GM12878 (cell line): ENCODE results near the gene OR13J1. TPM values are rescaled to one million over a fixed set of nuclear protein-coding genes. Genes with fewer than 3 reads are reported as not detected.

ENCODE experiments used
- ATF7 ChIP-seq: fragments of 450-650 bp; IDR thresholded peaks from 2 replicates; pipeline ENCODE4 v1.6.1; 2016; ENCODE audit warnings: low read depth, mild to moderate bottlenecking
- BCL11A ChIP-seq: IDR thresholded peaks from 2 replicates; pipeline ENCODE4 v1.6.1; 2011; ENCODE audit warnings: low read depth, low read length
- DPF2 ChIP-seq: fragments of 450-650 bp; IDR thresholded peaks from 2 replicates; pipeline ENCODE4 v1.6.1; 2017; ENCODE audit warnings: mild to moderate bottlenecking
- GATAD2B ChIP-seq: fragments of 450-650 bp; conservative IDR thresholded peaks from 2 replicates; pipeline ENCODE4 v1.6.1; 2017; ENCODE audit warnings: low read depth, mild to moderate bottlenecking, moderate library complexity
- IKZF1 ChIP-seq: fragments of 450-650 bp; conservative IDR thresholded peaks from 2 replicates; pipeline ENCODE4 v1.6.1; 2017; ENCODE audit warnings: antibody characterized with exemption, mild to moderate bottlenecking
- IRF4 ChIP-seq: IDR thresholded peaks from 2 replicates; pipeline ENCODE4 v1.6.1; 2011; ENCODE audit warnings: low read depth, low read length
- MTA2 ChIP-seq: fragments of 450-650 bp; IDR thresholded peaks from 2 replicates; pipeline ENCODE4 v1.6.1; 2016; ENCODE audit warnings: low read depth, mild to moderate bottlenecking, moderate library complexity
- MXI1 ChIP-seq: fragments of 150-350 bp; IDR thresholded peaks from 2 replicates; pipeline ENCODE4 v1.6.1; 2011; ENCODE audit warnings: low read depth, mild to moderate bottlenecking, inconsistent platforms, low read length, improper control_type of control experiment
- MYC ChIP-seq: IDR thresholded peaks from 2 replicates; pipeline ENCODE4 v1.6.1; 2011; ENCODE audit warnings: mild to moderate bottlenecking, low read length, moderate library complexity, inconsistent platforms; ENCODE audit not compliant: insufficient read depth, insufficient replicate concordance, insufficient read length, severe bottlenecking
- NR2C1 ChIP-seq: fragments of 450-650 bp; IDR thresholded peaks from 2 replicates; pipeline ENCODE4 v1.6.1; 2017; ENCODE audit warnings: antibody characterized with exemption, mild to moderate bottlenecking, moderate library complexity
- NR2F1 ChIP-seq: fragments of 450-650 bp; conservative IDR thresholded peaks from 2 replicates; pipeline ENCODE4 v1.6.1; 2017; ENCODE audit warnings: mild to moderate bottlenecking
- PAX5 ChIP-seq: IDR thresholded peaks from 2 replicates; pipeline ENCODE4 v1.6.1; 2011; ENCODE audit warnings: low read depth, low read length, borderline replicate concordance
- POLR2A ChIP-seq: IDR thresholded peaks from 2 replicates; pipeline ENCODE4 v1.6.1; 2011; ENCODE audit warnings: low read depth, mild to moderate bottlenecking, low read length
- POU2F2 ChIP-seq: IDR thresholded peaks from 3 replicates; pipeline ENCODE4 v1.6.1; 2011; ENCODE audit warnings: low read depth, mild to moderate bottlenecking, low read length, borderline replicate concordance
- RAD51 ChIP-seq: fragments of 450-650 bp; IDR thresholded peaks from 2 replicates; pipeline ENCODE4 v1.6.1; 2016; ENCODE audit warnings: moderate library complexity, mild to moderate bottlenecking, inconsistent platforms
- RELA ChIP-seq: fragments of 450-650 bp; IDR thresholded peaks from 2 replicates; pipeline ENCODE4 v1.8.0; 2014; ENCODE audit warnings: borderline replicate concordance; ENCODE audit not compliant: partially characterized antibody
- RFX5 ChIP-seq: IDR thresholded peaks from 2 replicates; pipeline ENCODE4 v1.6.1; 2011; ENCODE audit warnings: low read depth, low read length, improper control_type of control experiment
- SIN3A ChIP-seq: IDR thresholded peaks from 2 replicates; pipeline ENCODE4 v1.6.1; 2012; ENCODE audit warnings: low read depth, low read length, improper control_type of control experiment
- SP1 ChIP-seq: IDR thresholded peaks from one replicate; pipeline ENCODE4 v1.6.1; 2011; ENCODE audit warnings: low read depth, low read length
- ZNF274 ChIP-seq: IDR thresholded peaks from one replicate; pipeline ENCODE4 v1.8.0; 2011; ENCODE audit not compliant: insufficient read length, insufficient read depth
- ZSCAN29 ChIP-seq: fragments of 450-650 bp; IDR thresholded peaks from 2 replicates; pipeline ENCODE4 v1.6.1; 2017; ENCODE audit warnings: mild to moderate bottlenecking, moderate library complexity
- polyA plus RNA-seq, 11 experiments: library from polyadenylated mRNA; depleted of rRNA in 4 of 11; unstranded in 6 of 11; stranded (reverse) in 5 of 11; fragments of >200 nt; fragmentation: Nextera tagmentation in 4 of 11; fragmentation: Illumina TruSeq in 1 of 11; extraction: Ambion mirVana in 4 of 11; extraction: Trizol in 1 of 11; gene quantifications; 1 replicate in 1 of 11; 2 replicates in 10 of 11; pipeline versions ENCODE4 v1.2.1 to v1.2.3, GENCODE V29; 2011 to 2016; ENCODE audit warnings: inconsistent platforms in 2 of 11, missing spikeins in 2 of 11, low read depth in 1 of 11
- total RNA-seq, 4 experiments: library from RNA; depleted of rRNA in 3 of 4; stranded (reverse); fragments of >200 nt in 3 of 4; fragmentation: Illumina TruSeq in 1 of 4; extraction: Trizol in 1 of 4; gene quantifications; 2 replicates each; pipeline versions ENCODE4 v1.2.1 to v1.2.3, GENCODE V29; 2013 to 2021
- TF ChIP-seq, protein P1 (sequence below): fragments of 450-650 bp; formaldehyde crosslinking; IDR thresholded peaks from 2 replicates; pipeline ENCODE4 v1.4.0; 2020; ENCODE audit warnings: mild to moderate bottlenecking, moderate library complexity
- TF ChIP-seq, protein P2 (sequence below): fragments of 450-650 bp; IDR thresholded peaks from 2 replicates; pipeline ENCODE4 v1.6.1; 2016; ENCODE audit warnings: mild to moderate bottlenecking, moderate library complexity, borderline replicate concordance
- TF ChIP-seq, protein P3 (sequence below): fragments of 450-650 bp; IDR thresholded peaks from 2 replicates; pipeline ENCODE4 v1.6.1; 2017; ENCODE audit warnings: low read depth, mild to moderate bottlenecking, moderate library complexity

Gene OR13J1
- total and polyA plus RNA-seq, 10 of the 15 experiments (the other 5 are each of a cell fraction or from before 2014, with no cell fraction given): not detected

GRCh38 chr9:35842795-35843194, 27.4 kb downstream of the OR13J1 start (continued):
- TF ChIP-seq POU2F2: peak; percentile 19; the same call in 1 of the 3 replicates
- TF ChIP-seq NR2C1: peak; percentile 31; the same call in 1 of the 2 replicates
- no peak for TF ChIP-seq RFX5
- no peak for TF ChIP-seq MYC
- 0 out of 2 replicates have a peak, but pooled peaks have one; percentile 36 for TF ChIP-seq DPF2
- TF ChIP-seq, protein P1, sequence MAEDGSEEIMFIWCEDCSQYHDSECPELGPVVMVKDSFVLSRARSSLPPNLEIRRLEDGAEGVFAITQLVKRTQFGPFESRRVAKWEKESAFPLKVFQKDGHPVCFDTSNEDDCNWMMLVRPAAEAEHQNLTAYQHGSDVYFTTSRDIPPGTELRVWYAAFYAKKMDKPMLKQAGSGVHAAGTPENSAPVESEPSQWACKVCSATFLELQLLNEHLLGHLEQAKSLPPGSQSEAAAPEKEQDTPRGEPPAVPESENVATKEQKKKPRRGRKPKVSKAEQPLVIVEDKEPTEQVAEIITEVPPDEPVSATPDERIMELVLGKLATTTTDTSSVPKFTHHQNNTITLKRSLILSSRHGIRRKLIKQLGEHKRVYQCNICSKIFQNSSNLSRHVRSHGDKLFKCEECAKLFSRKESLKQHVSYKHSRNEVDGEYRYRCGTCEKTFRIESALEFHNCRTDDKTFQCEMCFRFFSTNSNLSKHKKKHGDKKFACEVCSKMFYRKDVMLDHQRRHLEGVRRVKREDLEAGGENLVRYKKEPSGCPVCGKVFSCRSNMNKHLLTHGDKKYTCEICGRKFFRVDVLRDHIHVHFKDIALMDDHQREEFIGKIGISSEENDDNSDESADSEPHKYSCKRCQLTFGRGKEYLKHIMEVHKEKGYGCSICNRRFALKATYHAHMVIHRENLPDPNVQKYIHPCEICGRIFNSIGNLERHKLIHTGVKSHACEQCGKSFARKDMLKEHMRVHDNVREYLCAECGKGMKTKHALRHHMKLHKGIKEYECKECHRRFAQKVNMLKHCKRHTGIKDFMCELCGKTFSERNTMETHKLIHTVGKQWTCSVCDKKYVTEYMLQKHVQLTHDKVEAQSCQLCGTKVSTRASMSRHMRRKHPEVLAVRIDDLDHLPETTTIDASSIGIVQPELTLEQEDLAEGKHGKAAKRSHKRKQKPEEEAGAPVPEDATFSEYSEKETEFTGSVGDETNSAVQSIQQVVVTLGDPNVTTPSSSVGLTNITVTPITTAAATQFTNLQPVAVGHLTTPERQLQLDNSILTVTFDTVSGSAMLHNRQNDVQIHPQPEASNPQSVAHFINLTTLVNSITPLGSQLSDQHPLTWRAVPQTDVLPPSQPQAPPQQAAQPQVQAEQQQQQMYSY (CRISPR knock-in tag): no peak
- no peak for TF ChIP-seq ZNF274
- TF ChIP-seq PAX5: 0 out of 2 replicates have a peak, but pooled peaks have one; percentile 17
- TF ChIP-seq SIN3A: no peak
- no peak for TF ChIP-seq RAD51
- TF ChIP-seq SP1: peak; percentile 46
- TF ChIP-seq IRF4: 0 out of 2 replicates have a peak, but pooled peaks have one; percentile 30
- no peak for TF ChIP-seq GATAD2B
- peak; percentile 74; the same call in 1 of the 2 replicates for TF ChIP-seq BCL11A
- TF ChIP-seq ZSCAN29: no peak
- TF ChIP-seq MXI1: no peak
- TF ChIP-seq MTA2: peak; percentile 81
- 0 out of 2 replicates have a peak, but pooled peaks have one; percentile 15 for TF ChIP-seq ATF7
- TF ChIP-seq NR2F1: peak; percentile 97
- TF ChIP-seq, protein P2, sequence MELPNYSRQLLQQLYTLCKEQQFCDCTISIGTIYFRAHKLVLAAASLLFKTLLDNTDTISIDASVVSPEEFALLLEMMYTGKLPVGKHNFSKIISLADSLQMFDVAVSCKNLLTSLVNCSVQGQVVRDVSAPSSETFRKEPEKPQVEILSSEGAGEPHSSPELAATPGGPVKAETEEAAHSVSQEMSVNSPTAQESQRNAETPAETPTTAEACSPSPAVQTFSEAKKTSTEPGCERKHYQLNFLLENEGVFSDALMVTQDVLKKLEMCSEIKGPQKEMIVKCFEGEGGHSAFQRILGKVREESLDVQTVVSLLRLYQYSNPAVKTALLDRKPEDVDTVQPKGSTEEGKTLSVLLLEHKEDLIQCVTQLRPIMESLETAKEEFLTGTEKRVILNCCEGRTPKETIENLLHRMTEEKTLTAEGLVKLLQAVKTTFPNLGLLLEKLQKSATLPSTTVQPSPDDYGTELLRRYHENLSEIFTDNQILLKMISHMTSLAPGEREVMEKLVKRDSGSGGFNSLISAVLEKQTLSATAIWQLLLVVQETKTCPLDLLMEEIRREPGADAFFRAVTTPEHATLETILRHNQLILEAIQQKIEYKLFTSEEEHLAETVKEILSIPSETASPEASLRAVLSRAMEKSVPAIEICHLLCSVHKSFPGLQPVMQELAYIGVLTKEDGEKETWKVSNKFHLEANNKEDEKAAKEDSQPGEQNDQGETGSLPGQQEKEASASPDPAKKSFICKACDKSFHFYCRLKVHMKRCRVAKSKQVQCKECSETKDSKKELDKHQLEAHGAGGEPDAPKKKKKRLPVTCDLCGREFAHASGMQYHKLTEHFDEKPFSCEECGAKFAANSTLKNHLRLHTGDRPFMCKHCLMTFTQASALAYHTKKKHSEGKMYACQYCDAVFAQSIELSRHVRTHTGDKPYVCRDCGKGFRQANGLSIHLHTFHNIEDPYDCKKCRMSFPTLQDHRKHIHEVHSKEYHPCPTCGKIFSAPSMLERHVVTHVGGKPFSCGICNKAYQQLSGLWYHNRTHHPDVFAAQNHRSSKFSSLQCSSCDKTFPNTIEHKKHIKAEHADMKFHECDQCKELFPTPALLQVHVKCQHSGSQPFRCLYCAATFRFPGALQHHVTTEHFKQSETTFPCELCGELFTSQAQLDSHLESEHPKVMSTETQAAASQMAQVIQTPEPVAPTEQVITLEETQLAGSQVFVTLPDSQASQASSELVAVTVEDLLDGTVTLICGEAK: no peak; the same call in 1 of the 2 replicates
- TF ChIP-seq POLR2A: no peak
- TF ChIP-seq, protein P3, sequence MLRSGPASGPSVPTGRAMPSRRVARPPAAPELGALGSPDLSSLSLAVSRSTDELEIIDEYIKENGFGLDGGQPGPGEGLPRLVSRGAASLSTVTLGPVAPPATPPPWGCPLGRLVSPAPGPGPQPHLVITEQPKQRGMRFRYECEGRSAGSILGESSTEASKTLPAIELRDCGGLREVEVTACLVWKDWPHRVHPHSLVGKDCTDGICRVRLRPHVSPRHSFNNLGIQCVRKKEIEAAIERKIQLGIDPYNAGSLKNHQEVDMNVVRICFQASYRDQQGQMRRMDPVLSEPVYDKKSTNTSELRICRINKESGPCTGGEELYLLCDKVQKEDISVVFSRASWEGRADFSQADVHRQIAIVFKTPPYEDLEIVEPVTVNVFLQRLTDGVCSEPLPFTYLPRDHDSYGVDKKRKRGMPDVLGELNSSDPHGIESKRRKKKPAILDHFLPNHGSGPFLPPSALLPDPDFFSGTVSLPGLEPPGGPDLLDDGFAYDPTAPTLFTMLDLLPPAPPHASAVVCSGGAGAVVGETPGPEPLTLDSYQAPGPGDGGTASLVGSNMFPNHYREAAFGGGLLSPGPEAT: peak; percentile 81
- TF ChIP-seq IKZF1: peak; percentile 78
- peak; percentile 15 for TF ChIP-seq RELA
